OCI-LY1 (cell line): ENCODE results near the gene MIS18BP1.

Experiments used
- EZH2 ChIP-seq: fragments of 200-600 bp; sonication (generic), shearing (Covaris generic); IDR thresholded peaks from 2 replicates; pipeline ENCODE4 v1.8.0; 2017; ENCODE audit warnings: borderline replicate concordance, mixed run types, mild to moderate bottlenecking, antibody characterized with exemption, low read length, moderate library complexity, mixed read lengths
- TF ChIP-seq, protein P1 (sequence below): fragments of 200-600 bp; sonication (generic), shearing (Covaris generic); IDR thresholded peaks from 2 replicates; pipeline ENCODE4 v1.5.1; 2017; ENCODE audit warnings: mild to moderate bottlenecking, antibody characterized with exemption, low read length, moderate library complexity, mixed read lengths

DNA sequence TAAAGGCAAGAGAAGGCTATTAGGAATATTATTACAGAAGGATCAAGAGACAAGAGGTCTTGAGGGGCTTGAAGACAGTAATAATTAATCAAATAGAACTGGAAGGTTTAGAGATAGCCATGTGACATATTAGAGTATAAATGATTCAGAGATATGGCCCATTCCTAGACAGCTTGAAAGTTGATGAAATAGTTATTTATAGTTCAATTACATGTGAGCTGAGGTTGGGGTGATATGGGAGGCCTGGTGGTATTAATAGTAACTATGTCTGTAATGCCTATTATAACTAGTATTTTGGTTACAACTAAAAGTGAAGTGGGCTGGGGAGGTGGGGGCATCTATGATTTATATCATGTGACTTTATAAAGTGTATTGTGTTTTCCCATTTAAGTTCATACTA lies 14.1 kb upstream of the MIS18BP1 start:
- TF ChIP-seq, protein P1, sequence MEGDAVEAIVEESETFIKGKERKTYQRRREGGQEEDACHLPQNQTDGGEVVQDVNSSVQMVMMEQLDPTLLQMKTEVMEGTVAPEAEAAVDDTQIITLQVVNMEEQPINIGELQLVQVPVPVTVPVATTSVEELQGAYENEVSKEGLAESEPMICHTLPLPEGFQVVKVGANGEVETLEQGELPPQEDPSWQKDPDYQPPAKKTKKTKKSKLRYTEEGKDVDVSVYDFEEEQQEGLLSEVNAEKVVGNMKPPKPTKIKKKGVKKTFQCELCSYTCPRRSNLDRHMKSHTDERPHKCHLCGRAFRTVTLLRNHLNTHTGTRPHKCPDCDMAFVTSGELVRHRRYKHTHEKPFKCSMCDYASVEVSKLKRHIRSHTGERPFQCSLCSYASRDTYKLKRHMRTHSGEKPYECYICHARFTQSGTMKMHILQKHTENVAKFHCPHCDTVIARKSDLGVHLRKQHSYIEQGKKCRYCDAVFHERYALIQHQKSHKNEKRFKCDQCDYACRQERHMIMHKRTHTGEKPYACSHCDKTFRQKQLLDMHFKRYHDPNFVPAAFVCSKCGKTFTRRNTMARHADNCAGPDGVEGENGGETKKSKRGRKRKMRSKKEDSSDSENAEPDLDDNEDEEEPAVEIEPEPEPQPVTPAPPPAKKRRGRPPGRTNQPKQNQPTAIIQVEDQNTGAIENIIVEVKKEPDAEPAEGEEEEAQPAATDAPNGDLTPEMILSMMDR = no peak
- TF ChIP-seq EZH2 = no peak
